CD4-positive, alpha-beta T cell treated with Interleukin-17A for 1 hour (primary cell): ENCODE measurements around the gene EFNA5.

Experiments
- DNase-seq: peaks from one replicate; pipeline ENCODE4 v3.0.0-alpha.2; 2020

The EFNA5 gene

GRCh38 chr5:107601076-107601475 is 69.7 kb downstream of the EFNA5 start:
- no peak for DNase-seq

GRCh38 chr5:107598958-107599357 is 71.8 kb downstream of the EFNA5 start:
- no peak for DNase-seq

GRCh38 chr5:107597803-107598202 is 72.9 kb downstream of the EFNA5 start:
- no peak for DNase-seq

GRCh38 chr5:107597247-107597646 is 73.5 kb downstream of the EFNA5 start:
- DNase-seq: no peak

GRCh38 chr5:107594253-107595045 is 76.3 kb downstream of the EFNA5 start:
- DNase-seq: no peak

GRCh38 chr5:107593009-107593408 is 77.7 kb downstream of the EFNA5 start:
- no peak for DNase-seq

- no peak for DNase-seq
These were observed 78.2 kb downstream of the EFNA5 start for GRCh38 chr5:107592515-107592914.

GRCh38 chr5:107590686-107591085 is 80.1 kb downstream of the EFNA5 start:
- DNase-seq: no peak

GRCh38 chr5:107589520-107590193 is 81.1 kb downstream of the EFNA5 start:
- DNase-seq: no peak

GRCh38 chr5:107582625-107583024 is 88.1 kb downstream of the EFNA5 start:
- no peak for DNase-seq

- DNase-seq: no peak
These were observed 89.6 kb downstream of the EFNA5 start for GRCh38 chr5:107580889-107581820.

- DNase-seq: no peak
These were observed 92.6 kb downstream of the EFNA5 start for GRCh38 chr5:107578051-107578635.

- DNase-seq: no peak
These were observed 93.3 kb downstream of the EFNA5 start for GRCh38 chr5:107577394-107577950.

- no peak for DNase-seq
These were observed 93.9 kb downstream of the EFNA5 start for GRCh38 chr5:107576736-107577393.

- no peak for DNase-seq
These were observed 94.6 kb downstream of the EFNA5 start for GRCh38 chr5:107576155-107576554.

GRCh38 chr5:107574287-107574686 is 96.5 kb downstream of the EFNA5 start:
- DNase-seq: no peak

- no peak for DNase-seq
These were observed 97.9 kb downstream of the EFNA5 start for GRCh38 chr5:107572715-107573368.

- peak; percentile 84 for DNase-seq
These were observed 98.9 kb downstream of the EFNA5 start for GRCh38 chr5:107571621-107572536.

GRCh38 chr5:107570805-107571531 is 99.8 kb downstream of the EFNA5 start:
- DNase-seq: peak; percentile 41

- no peak for DNase-seq
These were observed 100.6 kb downstream of the EFNA5 start for GRCh38 chr5:107570181-107570580.
